H9 (cell line): ENCODE results near the gene DMRTA1. TPM values are rescaled to one million over a fixed set of nuclear protein-coding genes. Genes with fewer than 3 reads are reported as not detected.

Experiments
- DNase-seq: peaks from one replicate; pipeline ENCODE4 v3.0.0-alpha.2; 2017
- H2AFZ ChIP-seq: one replicate; pipeline ENCODE4 v1.6.1; 2013; ENCODE audit warnings: mild to moderate bottlenecking, low read length, control low read depth, moderate library complexity
- H2AK5ac ChIP-seq: 2 replicates; pipeline ENCODE4 v1.6.1; 2013; ENCODE audit warnings: low read length, control low read depth, mixed read lengths; ENCODE audit not compliant: insufficient read length
- H2BK120ac ChIP-seq: one replicate; pipeline ENCODE4 v1.6.1; 2013; ENCODE audit warnings: low read depth, mild to moderate bottlenecking, low read length, control low read depth, inconsistent platforms; ENCODE audit not compliant: poor library complexity, severe bottlenecking
- H2BK12ac ChIP-seq: 2 replicates; pipeline ENCODE4 v1.6.1; 2013; ENCODE audit warnings: low read length, control low read depth, mixed read lengths, low read depth; ENCODE audit not compliant: insufficient read length
- H2BK15ac ChIP-seq: 2 replicates; pipeline ENCODE4 v1.6.1; 2013; ENCODE audit warnings: low read depth, low read length, control low read depth
- H2BK20ac ChIP-seq: one replicate; pipeline ENCODE4 v1.6.1; 2013; ENCODE audit warnings: low read depth, mild to moderate bottlenecking, low read length, control low read depth, inconsistent platforms; ENCODE audit not compliant: poor library complexity, severe bottlenecking
- H2BK5ac ChIP-seq: 2 replicates; pipeline ENCODE4 v1.6.1; 2013; ENCODE audit warnings: low read length, control low read depth, mixed read lengths; ENCODE audit not compliant: insufficient read length
- H3K14ac ChIP-seq: 2 replicates; pipeline ENCODE4 v1.6.1; 2013; ENCODE audit warnings: low read length, control low read depth; ENCODE audit not compliant: insufficient read depth
- H3K18ac ChIP-seq: 2 replicates; pipeline ENCODE4 v1.6.1; 2013; ENCODE audit warnings: low read depth, mild to moderate bottlenecking, mixed read lengths, low read length, control low read depth; ENCODE audit not compliant: insufficient read length
- H3K23ac ChIP-seq: 2 replicates; pipeline ENCODE4 v1.6.1; 2013; ENCODE audit warnings: low read length, control low read depth, mixed read lengths, low read depth; ENCODE audit not compliant: insufficient read length
- H3K23me2 ChIP-seq: 2 replicates; pipeline ENCODE4 v1.6.1; 2013; ENCODE audit warnings: low read depth, mild to moderate bottlenecking, mixed read lengths, low read length, control low read depth; ENCODE audit not compliant: insufficient read length, poor library complexity, severe bottlenecking
- H3K27ac ChIP-seq: 2 replicates; pipeline ENCODE4 v1.5.1; 2013; ENCODE audit warnings: low read length, control low read depth, mixed read lengths, low read depth; ENCODE audit not compliant: insufficient read length
- H3K27me3 ChIP-seq: 2 replicates; pipeline ENCODE4 v1.6.1; 2013; ENCODE audit warnings: low read length, control low read depth, inconsistent platforms; ENCODE audit not compliant: insufficient read depth
- H3K4ac ChIP-seq: 2 replicates; pipeline ENCODE4 v1.6.1; 2013; ENCODE audit warnings: low read depth, mild to moderate bottlenecking, control low read depth, inconsistent platforms, low read length, moderate library complexity
- H3K4me1 ChIP-seq: 2 replicates; pipeline ENCODE4 v1.6.1; 2013; ENCODE audit warnings: low read length, control low read depth, inconsistent platforms; ENCODE audit not compliant: insufficient read depth
- H3K4me2 ChIP-seq: 2 replicates; pipeline ENCODE4 v1.6.1; 2013; ENCODE audit warnings: low read length, control low read depth, mixed read lengths; ENCODE audit not compliant: insufficient read length, insufficient read depth
- H3K56ac ChIP-seq: 2 replicates; pipeline ENCODE4 v1.6.1; 2013; ENCODE audit warnings: low read depth, mild to moderate bottlenecking, mixed read lengths, low read length, control low read depth; ENCODE audit not compliant: insufficient read length
- H3K79me1 ChIP-seq: 2 replicates; pipeline ENCODE4 v1.6.1; 2013; ENCODE audit warnings: low read depth, mild to moderate bottlenecking, moderate library complexity, low read length, control low read depth, inconsistent platforms; ENCODE audit not compliant: insufficient read depth, poor library complexity, severe bottlenecking
- H3K79me2 ChIP-seq: 2 replicates; pipeline ENCODE4 v1.6.1; 2013; ENCODE audit warnings: low read length, control low read depth, inconsistent platforms; ENCODE audit not compliant: insufficient read depth
- H3K9ac ChIP-seq: 2 replicates; pipeline ENCODE4 v1.6.1; 2013; ENCODE audit warnings: low read length, control low read depth, mixed read lengths; ENCODE audit not compliant: insufficient read length; ENCODE audit errors: extremely low read depth
- H3K9me3 ChIP-seq: one replicate; pipeline ENCODE4 v1.6.1; 2013; ENCODE audit warnings: low read depth, low read length, inconsistent platforms; ENCODE audit not compliant: control insufficient read depth
- H3T11ph ChIP-seq: one replicate; pipeline ENCODE4 v1.6.1; 2013; ENCODE audit warnings: mild to moderate bottlenecking, low read length, control low read depth, inconsistent platforms
- H4K20me1 ChIP-seq: one replicate; pipeline ENCODE4 v1.6.1; 2013; ENCODE audit not compliant: control insufficient read depth, insufficient read length, insufficient read depth
- H4K5ac ChIP-seq: 2 replicates; pipeline ENCODE4 v1.6.1; 2013; ENCODE audit warnings: low read depth, mild to moderate bottlenecking, mixed read lengths, low read length, control low read depth; ENCODE audit not compliant: insufficient read length
- H4K8ac ChIP-seq: replicated peaks from 2 replicates; pipeline ENCODE4 v1.6.1; 2013; ENCODE audit warnings: low read length, control low read depth, mixed read lengths, low read depth; ENCODE audit not compliant: insufficient read length
- H4K91ac ChIP-seq: 2 replicates; pipeline ENCODE4 v1.6.1; 2013; ENCODE audit warnings: low read depth, mild to moderate bottlenecking, moderate library complexity, mixed read lengths, low read length, control low read depth; ENCODE audit not compliant: insufficient read length
- H3K27ac Mint-ChIP-seq, 3 experiments: 2 replicates in 2 of 3; 3 replicates in 1 of 3; pipeline ENCODE4 v1.8.0; 2020 to 2021; ENCODE audit warnings: mixed read lengths in 3 of 3, mild to moderate bottlenecking in 1 of 3, moderate library complexity in 1 of 3
- H3K27me3 Mint-ChIP-seq: 2 replicates; pipeline ENCODE4 v1.8.0; 2021; ENCODE audit warnings: low read depth, mild to moderate bottlenecking, moderate library complexity, mixed read lengths
- H3K36me3 Mint-ChIP-seq, 3 experiments: 2 replicates in 2 of 3; 3 replicates in 1 of 3; pipeline ENCODE4 v1.8.0; 2020 to 2021; ENCODE audit warnings: low read depth in 3 of 3, mixed read lengths in 3 of 3; ENCODE audit not compliant: insufficient read depth in 1 of 3
- H3K4me1 Mint-ChIP-seq, 2 experiments: 2 replicates each; pipeline ENCODE4 v1.8.0; 2020; ENCODE audit warnings: mixed read lengths in 2 of 2
- H3K4me3 Mint-ChIP-seq, 2 experiments: 2 replicates in 1 of 2; 3 replicates in 1 of 2; pipeline ENCODE4 v1.8.0; 2020 to 2021; ENCODE audit warnings: mild to moderate bottlenecking in 2 of 2, mixed read lengths in 2 of 2, moderate library complexity in 1 of 2
- H3K9me3 Mint-ChIP-seq, 2 experiments: 2 replicates in 1 of 2; 3 replicates in 1 of 2; pipeline ENCODE4 v1.8.0; 2020; ENCODE audit warnings: mild to moderate bottlenecking in 2 of 2, mixed read lengths in 2 of 2, moderate library complexity in 1 of 2
- CTCF ChIP-seq: fragments of 200-600 bp; sonication (generic); conservative IDR thresholded peaks from 3 replicates; pipeline ENCODE4 v1.8.0; 2021; ENCODE audit warnings: antibody characterized with exemption, mild to moderate bottlenecking
- WGBS: extraction: QIAGEN DNeasy Blood & Tissue Kit; methylation state at CpG from one replicate; pipeline ENCODE4 v1.1.7; 2013; ENCODE audit warnings: missing lambda C conversion rate, low lambda C conversion rate, mixed read lengths; ENCODE audit not compliant: insufficient read length; ENCODE audit errors: extremely low coverage; 5-methylcytosine and 5-hydroxymethylcytosine counted together
- total RNA-seq: library from RNA; stranded (reverse); gene quantifications from 2 replicates; pipeline ENCODE4 v1.2.1, GENCODE V29; 2021

DMRTA1 gene
- total RNA-seq, 1 experiment from 2014 or later, result 2.8 TPM

GRCh38 chr9:22469928-22470544, 23.4 kb downstream of the DMRTA1 start:
- Histone ChIP-seq H2BK120ac (no peak overlapping the region), H2AK5ac (no peak overlapping the region), H3K4ac (no peak overlapping the region), H3K56ac (no peak overlapping the region), H3K9ac (no peak overlapping the region), H4K91ac (no peak overlapping the region), H3K79me2 (no peaks in the 10 kb centered on the region), H3K79me1 (no peaks in the 10 kb centered on the region), H4K20me1 (no peaks in the 10 kb centered on the region), H3K27ac (no peak overlapping the region), H3K4me2 (no peak overlapping the region), H3K18ac (no peak overlapping the region), H3K23me2 (no peaks in the 10 kb centered on the region), H2BK20ac (no peak overlapping the region), H3K27me3 (no peaks in the 10 kb centered on the region), H2AFZ (no peak overlapping the region), H3K4me1 (no peaks in the 10 kb centered on the region), H4K8ac (no peak overlapping the region), H3K9me3 (no peaks in the 10 kb centered on the region), H2BK15ac (no peak overlapping the region), H3K23ac (no peak overlapping the region), H3K14ac (no peak overlapping the region), H4K5ac (no peak overlapping the region), H3T11ph (no peak overlapping the region), H2BK12ac (no peak overlapping the region), H2BK5ac (no peak overlapping the region)
- peak; percentile 85 for TF ChIP-seq CTCF
- Mint-ChIP-seq H3K4me1 (peaks cover 3 to 4% of the 10 kb centered on the region in 2 experiments; a peak in 3 of 4 replicates), H3K9me3 (no peaks in the 10 kb centered on the region), H3K36me3 (no peaks in the 10 kb centered on the region; a peak in 1 of 7 replicates), H3K27me3 (no peaks in the 10 kb centered on the region), H3K27ac (no peak overlapping the region), H3K4me3 (no peak overlapping the region)
- no CpG with 5 or more reads among the region's 8 CpGs for WGBS
- DNase-seq, result peak; percentile 41
